Endometrial microvascular endothelial cells (primary cell): ENCODE data around the gene POU3F1. TPM values are rescaled to one million over a fixed set of nuclear protein-coding genes. Genes with fewer than 3 reads are reported as not detected.

Experiments used
- in situ Hi-C: cut with HindIII; loops from 2 replicates; pipeline ENCODE4 v1.10.0; 2017; ENCODE audit warnings: low sequenced_read_pairs, low pct_unique_long_range_greater_than_20kb; ENCODE audit errors: inconsistent ontology term
- total RNA-seq: library from RNA; depleted of rRNA; stranded (reverse); fragments of >200 nt; gene quantifications from one replicate; pipeline ENCODE4 v1.2.3, GENCODE V29; 2015; ENCODE audit errors: inconsistent ontology term

Gene POU3F1
- total RNA-seq, 1 donor from 2014 or later: not detected

DNA sequence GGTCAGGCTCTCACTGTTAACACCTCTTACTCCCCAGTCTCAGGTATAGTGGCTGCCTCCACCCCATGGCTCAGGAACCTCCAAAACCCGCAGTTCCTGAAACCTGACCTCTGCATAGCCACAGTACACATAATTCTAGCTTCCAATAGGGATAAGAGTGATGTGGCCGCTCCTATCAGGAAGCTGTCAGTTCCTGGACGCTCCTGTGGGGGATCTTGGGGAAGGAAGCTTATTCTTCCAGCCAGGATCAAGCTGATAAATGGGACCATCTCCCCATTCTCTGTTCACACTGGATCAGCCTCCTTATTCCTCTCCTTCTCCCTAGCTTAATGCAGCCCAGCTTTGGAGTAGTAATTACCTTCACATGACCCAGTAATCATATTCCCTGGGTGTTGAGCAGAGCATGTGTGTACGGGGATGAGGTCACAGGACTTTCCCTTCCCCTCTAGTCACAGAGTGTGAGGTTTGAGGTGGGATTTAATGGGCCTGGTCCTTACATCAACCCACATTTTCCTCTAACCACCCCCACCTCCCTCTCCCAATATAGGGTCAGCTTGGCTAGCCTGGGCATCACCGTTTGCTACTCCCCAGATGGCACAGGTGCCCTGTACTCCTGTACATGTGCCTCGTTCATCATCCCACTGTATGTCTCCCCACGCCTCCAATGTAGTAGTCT lies 7.0 kb upstream of the POU3F1 start:
- in situ Hi-C loops: no loop called here

DNA sequence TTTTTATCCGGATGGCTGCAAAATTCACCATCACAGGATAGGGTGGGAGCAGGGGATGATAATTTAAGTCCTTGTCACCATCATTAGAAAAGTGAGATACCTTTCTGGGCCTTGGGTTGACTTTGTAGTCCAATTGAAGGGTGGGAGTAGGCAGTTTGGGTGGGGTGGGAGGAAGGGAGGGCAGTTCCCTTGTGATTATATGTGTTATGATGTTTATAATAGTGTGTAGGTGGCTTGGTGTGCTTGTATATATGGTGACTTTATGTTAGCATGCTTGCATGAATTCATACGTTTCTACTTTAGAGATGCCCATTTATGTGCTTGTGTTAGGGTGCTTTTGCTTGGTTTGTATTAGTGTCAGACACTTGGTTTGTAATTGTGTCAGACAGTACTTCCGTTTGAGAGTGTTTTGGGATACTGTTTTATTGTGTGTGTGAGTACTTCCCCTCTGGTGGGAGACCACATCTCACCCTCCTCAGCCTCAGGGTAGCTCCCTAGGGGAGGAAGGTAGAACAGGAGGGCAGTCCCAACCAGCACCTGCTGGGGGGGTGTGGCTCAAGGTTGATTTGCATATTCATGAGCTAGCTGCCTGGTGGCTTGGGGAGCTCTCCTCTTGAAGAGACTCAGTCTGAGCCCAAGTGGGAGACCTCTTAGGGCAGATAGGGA lies 6.3 kb upstream of the POU3F1 start:
- in situ Hi-C loops: no loop called here

DNA sequence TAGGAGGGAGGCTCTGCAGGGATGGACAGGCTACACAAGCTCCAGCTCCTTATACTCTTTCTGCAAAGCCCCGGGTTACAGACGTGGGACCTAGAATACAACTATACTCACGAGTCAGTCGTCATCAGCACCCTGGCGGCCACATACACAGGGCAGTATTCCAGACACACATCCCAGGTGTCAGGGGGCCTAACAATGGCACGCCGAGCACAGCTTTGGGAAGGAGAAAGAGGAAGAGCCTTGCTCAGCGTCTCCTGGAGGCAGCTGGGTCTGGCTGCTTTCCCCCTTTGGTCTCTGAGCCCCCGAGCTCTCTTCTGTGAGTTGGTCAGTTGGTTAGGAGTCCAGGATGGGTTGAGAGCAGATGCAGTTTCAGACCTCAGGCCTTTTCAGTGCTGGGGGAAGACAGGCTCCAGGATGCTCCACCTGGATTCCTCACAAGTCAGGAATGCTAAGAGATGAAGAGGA lies 4.5 kb upstream of the POU3F1 start:
- in situ Hi-C loops: no loop called here

DNA sequence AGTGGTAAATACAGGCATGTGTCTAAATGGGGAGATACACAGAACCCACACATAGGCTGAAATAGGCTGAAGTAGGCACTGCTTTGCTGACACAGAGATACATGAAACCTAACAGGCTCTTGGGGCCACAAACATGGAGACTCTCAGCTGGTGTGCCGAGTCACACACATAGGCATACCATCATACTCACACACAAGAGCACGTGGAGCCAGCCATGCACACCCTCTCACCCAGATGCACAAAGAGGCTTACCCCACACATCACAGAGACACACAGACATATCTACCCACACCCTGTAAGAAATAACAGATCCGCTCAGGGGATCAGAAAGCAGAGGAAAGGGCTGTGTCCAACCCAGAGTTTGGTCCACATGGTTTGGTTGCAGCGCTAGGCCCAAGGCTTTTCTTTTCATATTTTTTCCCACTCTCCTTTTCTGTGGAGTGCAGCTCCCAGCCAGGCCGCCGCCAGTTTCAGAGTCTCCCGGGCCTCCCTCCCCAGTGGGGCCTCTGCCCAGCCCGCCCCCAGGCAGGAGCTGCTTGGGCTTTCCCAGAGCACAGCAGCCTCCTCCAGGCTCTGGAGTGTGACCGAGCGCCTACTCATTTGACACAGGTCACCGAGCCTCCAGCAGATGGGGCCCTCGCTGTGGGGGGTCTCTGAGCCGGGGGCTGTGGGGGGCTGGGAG lies 3.9 kb upstream of the POU3F1 start:
- in situ Hi-C loops: no loop called here

DNA sequence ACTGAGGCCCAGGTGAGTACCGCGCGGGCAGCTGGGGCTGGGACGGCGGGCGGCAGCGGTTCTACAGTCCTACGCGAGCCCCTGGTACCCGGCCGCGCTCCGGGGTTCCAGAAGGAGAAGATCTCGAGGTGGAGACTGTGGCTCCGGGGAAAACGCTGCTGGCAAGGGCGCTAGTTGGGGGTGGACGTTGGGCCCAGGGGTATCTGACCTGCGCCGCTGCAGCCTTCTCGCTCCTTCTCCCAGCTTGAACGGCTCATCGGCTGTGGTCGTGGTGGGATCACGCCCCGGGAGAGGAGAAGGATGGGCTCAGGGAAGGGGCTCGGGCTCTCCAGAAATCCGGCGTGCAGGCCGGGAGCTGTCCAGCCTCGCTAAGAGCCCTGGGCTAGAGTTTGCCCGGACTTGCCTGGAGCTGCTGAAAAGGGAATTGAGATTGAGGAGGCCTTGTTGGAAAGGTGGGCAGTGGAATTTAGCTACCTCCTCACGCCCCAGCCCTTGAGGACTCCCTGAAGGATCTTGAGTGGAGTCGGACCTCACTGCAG lies 1.1 kb upstream of the POU3F1 start:
- in situ Hi-C loops: loop anchor here (25.0 kb wide), 1 partner anchor 765 kb away; no protein-coding TSS in a partner anchor

DNA sequence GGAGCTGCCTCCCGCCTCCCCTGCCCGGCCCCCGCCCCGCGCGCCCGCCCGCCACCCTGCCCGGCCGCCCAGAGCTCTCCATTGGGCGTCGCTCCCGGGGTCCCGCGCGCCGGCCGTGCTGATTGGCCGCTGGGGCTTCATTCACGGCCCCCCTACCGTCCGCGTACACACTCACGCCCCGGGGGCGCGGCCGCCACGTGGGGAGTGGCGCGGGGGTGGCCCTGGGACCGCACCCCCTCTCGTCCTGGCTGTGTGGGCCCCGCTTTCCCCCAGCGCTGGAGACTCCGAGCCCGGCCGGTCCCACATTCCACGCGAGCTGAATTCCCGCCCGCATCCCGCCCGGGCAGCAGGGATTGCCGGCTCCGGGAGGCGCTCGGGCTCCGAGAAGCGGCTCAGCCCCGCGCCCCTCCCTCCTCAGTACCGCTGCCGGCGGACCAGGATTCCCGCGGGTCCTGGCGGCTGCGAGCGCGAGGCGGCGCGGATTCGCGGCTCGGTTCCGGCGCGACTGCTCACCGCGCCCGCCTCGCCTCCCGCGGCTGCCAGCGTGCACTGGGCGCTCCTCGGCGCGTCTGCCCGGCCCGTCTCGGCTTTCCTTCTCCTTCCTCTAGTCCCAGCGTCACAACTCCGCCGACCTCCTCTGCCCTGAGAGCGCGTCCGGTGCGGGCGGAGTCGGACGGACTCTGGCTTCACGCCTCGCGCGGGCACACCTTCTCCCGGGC lies 450 bp upstream of the POU3F1 start:
- in situ Hi-C loops: loop anchor here (25.0 kb wide), 1 partner anchor 765 kb away; no protein-coding TSS in a partner anchor

DNA sequence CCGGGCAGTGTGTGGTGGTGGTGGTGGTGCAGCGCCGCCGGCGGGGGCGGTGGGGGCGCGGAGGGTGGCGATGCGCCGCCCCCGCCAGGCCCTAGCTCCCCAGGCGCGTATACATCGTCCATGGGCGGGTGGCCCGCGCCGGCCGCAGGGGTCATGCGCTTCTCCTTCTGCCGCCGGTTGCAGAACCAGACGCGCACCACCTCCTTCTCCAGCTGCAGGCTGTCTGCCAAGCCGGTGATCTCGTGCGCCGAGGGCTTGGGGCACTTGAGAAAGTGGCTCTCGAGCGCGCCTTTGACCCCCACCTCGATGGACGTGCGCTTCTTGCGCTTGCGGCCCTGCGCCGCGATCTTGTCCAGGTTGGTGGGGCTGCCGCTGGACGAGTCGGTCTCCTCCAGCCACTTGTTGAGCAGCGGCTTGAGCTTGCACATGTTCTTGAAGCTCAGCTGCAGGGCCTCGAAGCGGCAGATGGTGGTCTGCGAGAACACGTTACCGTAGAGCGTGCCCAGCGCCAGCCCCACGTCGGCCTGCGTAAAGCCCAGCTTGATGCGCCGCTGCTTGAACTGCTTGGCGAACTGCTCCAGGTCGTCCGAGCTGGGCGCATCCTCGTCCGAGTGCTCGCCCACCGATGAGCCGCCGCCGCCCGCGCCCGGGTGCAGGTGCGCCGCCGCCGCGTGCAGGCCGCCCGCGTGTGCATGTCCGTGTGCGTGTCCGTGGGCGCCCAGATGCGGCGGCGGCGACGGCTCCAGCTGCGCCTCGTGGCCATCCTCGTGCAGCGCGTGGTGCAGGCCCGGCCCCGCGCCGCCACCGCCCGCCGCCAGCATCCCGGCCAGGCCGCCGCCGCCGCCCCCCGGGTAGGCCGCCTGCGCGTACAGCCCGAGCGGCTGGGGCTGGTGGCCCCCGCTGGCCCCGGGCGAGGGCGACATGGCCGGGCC lies 926 bp downstream of the POU3F1 start:
- in situ Hi-C loops: loop anchor here (25.0 kb wide), 1 partner anchor 767 kb away; no protein-coding TSS in a partner anchor

DNA sequence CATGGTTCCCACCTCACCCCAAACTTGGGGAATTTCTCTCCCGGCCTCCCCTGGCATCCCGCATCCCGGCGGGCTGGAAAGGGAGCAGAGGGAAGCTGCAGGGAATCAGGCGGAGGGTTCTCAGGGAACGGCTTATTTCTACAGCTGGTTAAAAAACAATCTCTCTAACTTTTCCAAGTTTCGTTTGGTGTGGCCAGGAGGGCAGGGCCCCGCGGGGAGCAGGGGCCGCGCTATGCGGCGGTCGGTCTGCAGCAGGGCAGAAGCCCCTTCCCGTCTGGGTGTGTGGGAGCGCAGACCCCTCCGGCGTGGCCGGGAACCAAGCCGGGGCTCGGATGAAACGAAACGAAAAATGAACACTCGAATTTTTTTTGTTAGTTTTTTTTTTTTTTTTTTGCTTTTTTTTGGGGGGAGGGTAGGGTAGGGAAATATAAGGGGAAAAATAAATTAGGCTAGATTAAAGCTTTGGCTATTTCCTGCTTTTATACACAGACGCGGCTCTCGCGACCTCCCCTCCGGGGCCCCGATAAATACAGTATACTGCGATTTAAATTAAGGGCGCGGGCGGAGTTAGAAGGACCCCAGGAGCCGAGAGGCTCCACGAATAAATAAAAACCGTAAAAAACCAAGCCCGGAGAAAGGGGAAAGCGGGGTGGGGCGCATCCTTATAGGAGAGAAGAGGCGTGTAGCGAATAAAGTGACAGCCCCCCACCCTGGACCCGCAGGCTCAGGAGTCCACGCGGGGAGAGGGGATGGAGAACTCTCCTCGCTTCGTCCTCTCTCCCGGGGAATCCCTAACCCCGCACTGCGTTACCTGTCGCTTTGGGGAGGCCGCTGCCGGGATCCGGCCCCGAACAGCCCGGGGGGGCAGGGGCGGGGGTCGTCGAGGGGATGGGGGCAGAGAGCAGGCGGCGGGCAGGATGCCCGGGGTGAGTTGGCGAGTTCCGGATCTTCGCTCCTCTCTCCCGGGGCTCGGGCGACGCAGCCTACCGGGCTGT lies 2.1 kb downstream of the POU3F1 start:
- in situ Hi-C loops: loop anchor here (25.0 kb wide), 1 partner anchor 768 kb away; no protein-coding TSS in a partner anchor

DNA sequence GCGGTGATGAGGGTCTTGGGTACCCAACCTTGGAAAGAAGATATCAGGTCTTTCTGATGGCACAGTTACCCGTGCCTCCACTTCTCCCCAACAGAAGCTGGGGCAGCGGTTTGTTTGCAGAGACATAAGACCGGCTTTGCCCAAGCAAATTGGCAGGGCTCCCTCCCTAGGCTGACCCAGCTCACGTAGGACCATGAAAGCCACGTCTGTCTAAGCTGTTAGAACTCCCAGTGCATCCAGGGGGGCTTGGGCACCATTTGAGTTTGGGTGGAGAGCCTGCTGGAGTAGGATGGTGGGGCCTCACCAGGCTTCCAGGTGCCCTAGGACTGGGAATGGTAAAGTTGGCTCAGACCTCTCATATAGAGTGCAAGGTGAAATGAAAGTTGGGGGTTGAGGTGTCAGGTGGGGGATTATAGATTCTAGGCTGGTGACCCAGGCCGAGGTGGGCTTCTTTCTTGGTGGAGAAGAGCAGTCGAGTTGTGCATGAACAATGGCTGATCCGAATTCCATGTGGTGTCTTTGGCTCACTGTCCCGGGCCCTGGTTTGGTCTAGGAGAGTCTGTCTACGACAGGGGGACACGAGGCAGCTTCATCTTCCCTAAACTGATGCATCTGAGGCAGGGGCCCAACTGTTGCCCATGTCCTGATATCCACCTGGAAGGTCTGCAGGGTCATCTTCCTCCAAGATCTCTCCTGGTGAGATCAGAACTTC lies 3.4 kb downstream of the POU3F1 start:
- in situ Hi-C loops: loop anchor here (25.0 kb wide), 1 partner anchor 769 kb away; no protein-coding TSS in a partner anchor

DNA sequence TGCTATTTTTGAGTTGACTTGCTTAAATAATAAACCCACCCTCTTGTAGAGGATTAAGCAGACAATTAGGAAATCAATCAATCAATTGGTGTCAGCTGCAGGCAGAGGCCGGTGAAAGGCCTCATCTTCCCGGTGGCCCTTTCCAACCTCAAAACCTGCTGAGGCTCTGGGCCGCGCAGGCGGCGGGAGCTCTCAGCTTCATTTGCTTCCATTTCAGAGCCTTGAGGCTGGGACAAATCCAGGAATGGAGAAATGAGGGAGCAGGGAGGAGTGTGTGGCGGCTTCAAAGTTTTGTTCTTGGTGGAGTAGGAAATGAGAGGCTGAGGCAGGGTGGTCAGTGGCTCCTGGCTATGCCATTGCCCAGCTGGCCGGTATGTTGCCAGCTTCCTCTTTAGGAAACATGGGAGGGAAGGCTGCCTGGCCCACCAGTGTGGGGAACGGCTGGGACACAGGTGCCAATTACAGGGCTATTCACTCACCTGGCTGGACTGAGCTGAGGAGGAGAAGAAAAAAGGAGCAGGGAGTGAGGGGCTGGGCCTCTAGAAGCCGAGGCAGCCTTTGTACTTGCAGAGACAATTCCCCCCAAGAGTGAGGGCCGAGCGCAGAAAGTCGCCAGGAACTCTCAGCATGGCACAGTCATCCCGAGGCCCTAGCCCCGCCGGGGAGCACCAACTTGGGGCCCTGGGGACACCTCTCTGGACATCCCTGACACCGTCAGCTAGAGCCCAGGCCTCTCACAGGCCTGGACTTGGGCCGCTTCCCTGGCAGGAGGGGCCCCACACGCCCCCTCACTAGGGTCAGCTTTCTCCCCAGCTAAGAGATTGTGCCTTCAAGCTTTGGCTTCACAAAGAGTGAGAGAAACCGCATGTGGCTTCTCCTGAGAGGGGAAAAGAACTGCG lies 4.4 kb downstream of the POU3F1 start:
- in situ Hi-C loops: loop anchor here (25.0 kb wide), 1 partner anchor 770 kb away; no protein-coding TSS in a partner anchor

DNA sequence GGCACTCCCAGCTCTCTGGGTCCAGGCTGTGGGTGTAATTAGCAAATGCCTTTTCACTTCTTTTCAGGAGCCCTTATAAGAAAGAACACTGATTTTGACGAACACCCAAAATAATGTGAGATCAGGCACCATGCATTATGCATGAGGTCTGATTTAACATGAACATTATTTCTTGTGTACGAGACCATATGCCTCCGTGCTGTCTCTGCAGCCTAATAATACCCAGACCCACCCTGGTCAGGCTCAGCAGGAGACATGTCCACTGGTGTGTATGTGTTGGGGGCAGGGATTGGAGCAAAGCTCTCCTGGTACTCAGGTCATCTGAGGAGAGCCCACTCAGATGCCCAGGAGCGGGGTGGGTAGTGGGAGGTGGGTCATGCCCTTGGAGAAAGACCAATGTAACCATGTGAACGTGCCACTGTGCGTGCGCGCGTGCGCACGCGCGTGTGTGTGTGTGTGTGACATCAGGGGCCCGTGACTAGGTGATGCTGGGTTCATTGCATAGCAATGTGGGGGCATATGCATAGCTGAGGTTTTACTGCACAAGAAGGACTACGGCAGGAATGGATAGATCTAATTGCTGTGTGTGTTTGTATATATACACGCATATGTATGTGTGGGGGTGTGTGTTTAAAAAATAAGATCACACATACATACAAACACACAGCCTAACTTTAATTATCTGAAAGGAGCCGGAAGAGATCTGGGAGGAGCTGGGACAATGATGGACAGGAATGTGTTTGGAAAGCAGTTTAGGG lies 7.1 kb downstream of the POU3F1 start:
- in situ Hi-C loops: loop anchor here (25.0 kb wide), 1 partner anchor 773 kb away; no protein-coding TSS in a partner anchor

DNA sequence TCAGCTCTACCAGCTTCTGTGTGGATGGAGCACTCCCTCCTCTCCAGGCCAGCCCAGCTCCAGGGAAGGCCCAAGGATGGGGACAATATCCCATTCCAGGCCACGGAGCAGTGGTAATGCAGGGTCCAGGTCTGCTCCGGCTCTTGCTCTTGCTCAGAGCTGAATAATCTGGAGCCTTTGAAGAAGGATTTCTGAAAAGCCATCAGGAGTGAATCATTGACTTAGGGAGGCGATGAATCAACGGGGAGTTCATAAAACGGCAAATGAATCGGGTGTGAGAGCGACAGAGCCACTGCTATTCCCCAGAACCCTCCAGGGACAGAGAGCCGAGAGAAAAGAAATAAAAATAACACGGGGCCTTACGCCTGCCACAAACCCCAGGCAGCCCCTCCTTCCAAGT lies 7.7 kb downstream of the POU3F1 start:
- in situ Hi-C loops: loop anchor here (25.0 kb wide), 1 partner anchor 773 kb away; no protein-coding TSS in a partner anchor

DNA sequence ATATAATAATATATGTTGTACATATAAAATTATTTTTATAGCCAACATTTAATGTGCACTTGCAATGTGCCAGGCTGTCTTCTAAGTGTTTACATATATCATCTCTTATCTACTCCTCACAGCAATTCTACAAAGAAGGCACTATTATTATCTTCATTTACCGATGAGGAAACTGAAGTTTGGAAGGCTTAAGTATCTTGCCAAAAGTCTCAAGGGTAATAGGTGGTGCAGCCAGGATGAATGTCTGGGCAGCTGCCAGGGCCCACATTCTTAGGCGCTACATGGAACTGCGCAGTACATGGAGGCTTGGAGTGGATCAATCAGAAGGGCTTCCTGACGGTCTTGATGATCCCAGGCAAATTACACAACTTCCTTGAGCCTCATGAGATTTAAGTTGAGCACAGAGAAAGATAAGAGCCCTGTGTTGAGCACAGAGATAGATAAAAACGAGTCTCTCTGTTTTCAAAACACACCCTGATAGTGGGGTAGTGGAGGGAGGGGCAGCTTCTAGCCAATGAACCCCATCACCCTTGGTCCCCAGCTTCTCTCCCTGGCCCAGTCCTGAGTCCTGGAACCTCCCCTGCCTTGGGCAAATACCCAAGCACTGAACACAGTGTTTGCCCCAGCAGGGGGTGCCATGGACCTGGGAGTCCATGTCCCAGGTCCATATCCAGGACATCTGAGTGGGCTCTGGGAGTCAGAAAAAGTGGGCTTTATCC lies 9.2 kb downstream of the POU3F1 start:
- in situ Hi-C loops: loop anchor here (25.0 kb wide), 1 partner anchor 775 kb away; no protein-coding TSS in a partner anchor

DNA sequence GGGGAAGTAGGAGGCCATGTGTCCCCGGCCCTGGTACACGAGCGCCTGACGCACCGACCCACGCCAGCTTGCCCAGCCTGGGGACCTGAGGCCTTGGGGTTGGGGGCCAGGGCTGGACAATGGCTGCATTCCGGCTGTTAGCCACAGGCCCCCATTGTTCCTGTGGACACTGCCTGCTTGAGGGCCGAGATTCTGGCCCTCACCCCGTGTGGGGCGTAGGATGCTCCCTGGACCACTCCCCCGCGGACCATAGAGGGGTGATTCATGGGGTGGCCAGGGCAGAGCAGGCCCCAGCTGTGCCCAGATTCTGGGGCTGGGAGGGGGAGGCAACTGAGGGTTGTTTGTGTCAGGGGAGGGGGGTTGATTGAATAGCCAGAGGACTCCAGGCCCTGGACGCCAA lies 11.7 kb downstream of the POU3F1 start:
- in situ Hi-C loops: loop anchor here (25.0 kb wide), 1 partner anchor 777 kb away; no protein-coding TSS in a partner anchor
